MM.1S (cell line): ENCODE data around the gene HDAC9.

Experiments used
- CTCF ChIP-seq: fragments of 300-600 bp; sonication (generic); IDR thresholded peaks from 2 replicates; pipeline ENCODE4 v1.5.1; 2016; ENCODE audit warnings: antibody characterized with exemption, low read length, mixed read lengths
- EZH2 ChIP-seq: fragments of 300-600 bp; sonication (generic); optimal IDR thresholded peaks from 2 replicates; pipeline ENCODE3; 2017; ENCODE audit warnings: low read depth, mild to moderate bottlenecking, antibody characterized with exemption, low read length, mixed read lengths

GRCh38 chr7:18469316-18469715 is 26.2 kb upstream of the HDAC9 start:
- TF ChIP-seq CTCF, result no peak
- TF ChIP-seq EZH2, result no peak
